Nephron progenitor cell (in vitro differentiated cells): ENCODE data around the gene LGALS4.
"Not testable (repeated sequence)": the region's sequence is repeated elsewhere in the genome, so short reads cannot be mapped to it uniquely, and the experiment has no call there.

Experiments used
- DNase-seq: peaks from one replicate; pipeline ENCODE4 v3.0.0; 2021
- H3K27ac Mint-ChIP-seq: 2 replicates; pipeline ENCODE4 v1.8.0; 2021; ENCODE audit warnings: mild to moderate bottlenecking, moderate library complexity, mixed read lengths
- H3K27me3 Mint-ChIP-seq: 2 replicates; pipeline ENCODE4 v1.8.0; 2021; ENCODE audit warnings: mild to moderate bottlenecking, low read depth, mixed read lengths; ENCODE audit not compliant: poor library complexity
- H3K36me3 Mint-ChIP-seq: 2 replicates; pipeline ENCODE4 v1.8.0; 2021; ENCODE audit warnings: low read depth, mixed read lengths
- H3K4me1 Mint-ChIP-seq: 2 replicates; pipeline ENCODE4 v1.8.0; 2021; ENCODE audit warnings: mixed read lengths
- H3K4me3 Mint-ChIP-seq: 2 replicates; pipeline ENCODE4 v1.8.0; 2021; ENCODE audit warnings: mild to moderate bottlenecking, moderate library complexity, mixed read lengths
- H3K9me3 Mint-ChIP-seq: 2 replicates; pipeline ENCODE4 v1.8.0; 2021; ENCODE audit warnings: mild to moderate bottlenecking, moderate library complexity, mixed read lengths
- TF ChIP-seq, protein P1 (sequence below): fragments of 200-600 bp; sonication (generic); IDR thresholded peaks from 2 replicates; pipeline ENCODE4 v1.5.0; 2021; ENCODE audit warnings: antibody characterized with exemption

LGALS4 gene

DNA sequence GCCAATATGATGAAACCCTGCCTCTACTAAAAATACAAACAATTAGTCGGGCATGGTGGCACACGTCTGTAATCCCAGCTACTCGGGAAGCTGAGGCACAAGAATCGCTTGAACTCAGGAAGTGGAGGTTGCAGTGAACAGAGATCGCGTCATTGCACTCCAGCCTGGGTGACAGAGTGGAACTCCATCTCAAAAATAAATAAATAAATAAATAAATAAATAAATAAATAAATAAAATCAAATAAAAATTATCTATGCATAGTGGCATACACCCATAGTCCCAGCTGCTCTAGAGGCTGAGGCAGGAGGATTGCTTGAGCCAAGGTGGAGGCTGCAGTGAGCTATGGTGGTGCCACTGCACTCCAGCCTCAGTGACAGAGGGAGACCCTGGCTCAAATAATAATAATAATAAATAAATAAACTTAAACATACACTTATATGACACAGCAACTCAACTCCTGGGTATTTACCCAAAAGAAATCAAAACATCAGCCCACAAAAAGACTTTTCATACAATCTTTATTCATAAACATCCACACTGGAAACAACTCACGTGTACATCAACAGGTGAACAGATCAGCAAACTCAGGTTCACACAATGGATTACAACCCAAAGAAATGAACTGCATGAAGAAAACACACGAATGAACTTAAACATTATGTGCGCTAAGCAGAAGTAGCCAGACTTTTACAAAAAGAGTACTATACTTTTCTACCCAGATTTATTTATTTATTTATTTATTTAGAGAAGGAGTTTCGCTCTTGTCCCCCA is 46.3 kb downstream of the LGALS4 start:
- H3K4me3 Mint-ChIP-seq, result no peak overlapping the region
- no peak for DNase-seq
- TF ChIP-seq, protein P1, sequence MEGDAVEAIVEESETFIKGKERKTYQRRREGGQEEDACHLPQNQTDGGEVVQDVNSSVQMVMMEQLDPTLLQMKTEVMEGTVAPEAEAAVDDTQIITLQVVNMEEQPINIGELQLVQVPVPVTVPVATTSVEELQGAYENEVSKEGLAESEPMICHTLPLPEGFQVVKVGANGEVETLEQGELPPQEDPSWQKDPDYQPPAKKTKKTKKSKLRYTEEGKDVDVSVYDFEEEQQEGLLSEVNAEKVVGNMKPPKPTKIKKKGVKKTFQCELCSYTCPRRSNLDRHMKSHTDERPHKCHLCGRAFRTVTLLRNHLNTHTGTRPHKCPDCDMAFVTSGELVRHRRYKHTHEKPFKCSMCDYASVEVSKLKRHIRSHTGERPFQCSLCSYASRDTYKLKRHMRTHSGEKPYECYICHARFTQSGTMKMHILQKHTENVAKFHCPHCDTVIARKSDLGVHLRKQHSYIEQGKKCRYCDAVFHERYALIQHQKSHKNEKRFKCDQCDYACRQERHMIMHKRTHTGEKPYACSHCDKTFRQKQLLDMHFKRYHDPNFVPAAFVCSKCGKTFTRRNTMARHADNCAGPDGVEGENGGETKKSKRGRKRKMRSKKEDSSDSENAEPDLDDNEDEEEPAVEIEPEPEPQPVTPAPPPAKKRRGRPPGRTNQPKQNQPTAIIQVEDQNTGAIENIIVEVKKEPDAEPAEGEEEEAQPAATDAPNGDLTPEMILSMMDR, result no peak
- H3K4me1 Mint-ChIP-seq, result no peaks in the 10 kb centered on the region
- peaks cover 4% of the 10 kb centered on the region for H3K9me3 Mint-ChIP-seq
- H3K36me3 Mint-ChIP-seq, result no peaks in the 10 kb centered on the region
- H3K27me3 Mint-ChIP-seq, result peaks cover 4% of the 10 kb centered on the region
- no peak overlapping the region for H3K27ac Mint-ChIP-seq

DNA sequence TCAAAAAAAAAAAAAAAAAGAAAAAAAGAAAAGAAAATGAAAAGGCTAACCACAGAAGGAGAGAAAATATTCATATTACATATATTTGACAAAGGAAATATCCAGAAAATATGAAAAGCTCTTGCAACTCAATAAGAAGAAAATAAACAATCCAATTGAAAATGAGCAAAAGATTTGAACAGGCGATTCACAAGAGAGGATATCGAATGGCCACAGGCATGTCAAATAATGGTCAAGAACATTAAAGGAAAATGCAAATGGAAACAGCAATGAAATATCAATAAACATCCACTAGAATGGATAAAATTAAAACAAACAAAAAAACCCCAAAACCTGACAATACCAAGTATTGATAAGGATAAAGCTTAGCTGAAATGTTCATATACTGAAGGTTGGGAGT is 47.5 kb downstream of the LGALS4 start:
- H3K9me3 Mint-ChIP-seq, result peaks cover 4% of the 10 kb centered on the region
- H3K27ac Mint-ChIP-seq, result no peak overlapping the region

DNA sequence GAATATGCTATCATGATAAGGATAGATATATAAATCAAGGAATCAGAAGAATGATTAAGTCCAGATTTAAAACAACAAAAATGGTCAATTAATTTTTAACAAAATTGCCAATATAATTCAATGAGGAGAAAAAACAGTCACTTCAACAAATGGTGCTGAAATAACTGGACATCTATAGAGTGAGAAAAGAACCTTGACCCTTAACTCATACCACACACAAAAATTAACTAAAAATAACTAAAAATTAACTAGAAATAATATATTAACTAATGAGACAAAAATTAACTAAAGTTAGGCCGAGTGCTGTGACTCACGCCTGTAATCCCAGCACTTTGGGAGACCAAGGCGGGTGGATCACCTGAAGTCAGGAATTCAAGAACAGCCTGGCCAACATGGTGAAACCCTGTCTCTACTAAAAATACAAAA is 48.9 kb downstream of the LGALS4 start:
- TF ChIP-seq, protein P1, result no peak
- no peaks in the 10 kb centered on the region for H3K4me1 Mint-ChIP-seq
- H3K9me3 Mint-ChIP-seq, result peaks cover 4% of the 10 kb centered on the region
- DNase-seq, result no peak
- no peak overlapping the region for H3K4me3 Mint-ChIP-seq
- no peaks in the 10 kb centered on the region for H3K36me3 Mint-ChIP-seq
- no peak overlapping the region for H3K27ac Mint-ChIP-seq
- H3K27me3 Mint-ChIP-seq, result peaks cover 9% of the 10 kb centered on the region

More for the DNA sequence above, 47.5 kb downstream of the LGALS4 start:
- H3K36me3 Mint-ChIP-seq, result no peaks in the 10 kb centered on the region
- H3K4me1 Mint-ChIP-seq, result no peaks in the 10 kb centered on the region
- no peak overlapping the region for H3K4me3 Mint-ChIP-seq
- TF ChIP-seq, protein P1, result no peak
- peaks cover 4% of the 10 kb centered on the region for H3K27me3 Mint-ChIP-seq
- DNase-seq, result no peak

DNA sequence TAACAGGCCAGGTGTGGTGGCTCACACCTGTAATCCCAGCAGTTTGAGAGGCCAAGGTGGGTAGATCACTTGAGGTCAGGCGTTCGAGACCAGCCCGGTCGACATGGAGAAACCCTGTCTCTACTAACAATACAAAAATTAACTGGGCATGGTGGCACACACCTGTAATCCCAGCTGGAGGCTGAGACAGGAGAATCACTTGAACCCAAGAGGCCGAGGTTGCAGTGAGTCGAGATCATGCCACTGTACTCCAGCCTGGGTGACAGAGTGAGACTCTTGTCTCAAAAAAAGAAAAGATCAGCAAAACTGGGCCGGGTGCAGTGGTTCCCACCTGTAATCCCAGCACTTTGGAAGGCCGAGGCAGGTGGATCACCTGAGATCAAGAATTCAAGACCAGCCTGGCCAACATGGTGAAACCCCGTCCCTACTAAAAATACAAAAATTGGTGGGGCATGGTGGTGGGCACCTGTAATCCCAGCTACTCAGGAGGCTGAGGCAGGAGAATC is 50.8 kb downstream of the LGALS4 start:
- peaks cover 11% of the 10 kb centered on the region for H3K27me3 Mint-ChIP-seq
- not testable (repeated sequence) for H3K27ac Mint-ChIP-seq, DNase-seq, H3K9me3 Mint-ChIP-seq, H3K4me1 Mint-ChIP-seq, H3K36me3 Mint-ChIP-seq, H3K4me3 Mint-ChIP-seq

DNA sequence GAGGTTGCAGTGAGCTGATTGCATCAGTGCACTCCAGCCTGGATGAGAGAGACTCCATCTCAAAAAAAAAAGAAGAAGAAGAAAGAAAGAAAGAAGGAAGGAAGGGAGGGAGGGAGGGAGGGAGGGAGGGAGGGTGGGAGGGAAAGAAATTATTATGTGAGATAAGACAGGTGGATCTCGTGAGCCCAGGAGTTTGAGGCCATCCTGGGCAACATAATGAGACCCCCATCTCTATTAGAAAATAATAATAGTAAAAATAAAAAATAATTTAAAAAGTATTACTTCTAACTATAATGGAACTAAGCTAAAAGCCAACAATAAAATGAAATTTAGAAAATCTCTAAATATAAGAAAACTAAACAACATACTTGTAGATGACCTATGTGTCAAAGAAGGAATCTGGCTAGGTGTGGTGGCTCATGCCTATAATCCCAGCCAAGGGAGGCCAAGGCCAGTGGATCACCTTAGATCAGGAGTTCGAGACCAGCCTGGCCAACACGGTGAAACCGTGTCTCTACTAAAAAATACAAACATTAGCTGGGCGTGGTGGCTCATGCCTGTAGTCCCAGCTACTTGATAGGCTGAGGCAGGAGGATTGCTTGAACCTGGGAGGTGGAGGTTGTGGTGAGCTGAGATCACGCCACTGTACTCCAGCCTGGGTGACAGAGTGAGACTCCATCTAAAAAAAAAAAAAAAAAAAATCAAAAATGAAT is 51.8 kb downstream of the LGALS4 start:
- H3K27ac Mint-ChIP-seq, H3K36me3 Mint-ChIP-seq, H3K4me3 Mint-ChIP-seq, H3K9me3 Mint-ChIP-seq, DNase-seq, H3K4me1 Mint-ChIP-seq: not testable (repeated sequence)
- H3K27me3 Mint-ChIP-seq, result peaks cover 11% of the 10 kb centered on the region

DNA sequence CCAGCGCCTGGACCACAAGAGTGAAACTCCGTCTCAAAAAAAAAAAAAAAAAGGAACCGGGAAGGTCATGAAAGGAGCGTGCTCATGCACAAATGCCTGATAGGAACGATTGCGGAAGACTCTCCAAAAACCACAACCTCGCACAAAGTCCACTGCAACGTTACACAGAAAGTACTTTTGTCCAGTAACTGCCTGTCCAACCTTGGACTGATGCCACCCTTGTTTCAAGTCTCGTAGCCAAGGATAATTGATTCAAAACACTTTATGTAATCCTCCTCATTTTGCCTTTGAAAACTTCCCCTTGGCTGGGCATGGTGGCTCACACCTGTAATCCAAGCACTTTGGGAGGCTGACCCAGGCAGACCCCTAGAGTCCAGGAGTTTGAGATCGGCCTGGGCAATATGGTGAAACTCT is 53.1 kb downstream of the LGALS4 start:
- Mint-ChIP-seq H3K4me3 (no peak overlapping the region), H3K36me3 (no peaks in the 10 kb centered on the region), H3K4me1 (no peaks in the 10 kb centered on the region), H3K9me3 (no peaks in the 10 kb centered on the region), H3K27ac (no peak overlapping the region), H3K27me3 (peaks cover 7% of the 10 kb centered on the region)
- no peak for DNase-seq
- TF ChIP-seq, protein P1, result no peak

DNA sequence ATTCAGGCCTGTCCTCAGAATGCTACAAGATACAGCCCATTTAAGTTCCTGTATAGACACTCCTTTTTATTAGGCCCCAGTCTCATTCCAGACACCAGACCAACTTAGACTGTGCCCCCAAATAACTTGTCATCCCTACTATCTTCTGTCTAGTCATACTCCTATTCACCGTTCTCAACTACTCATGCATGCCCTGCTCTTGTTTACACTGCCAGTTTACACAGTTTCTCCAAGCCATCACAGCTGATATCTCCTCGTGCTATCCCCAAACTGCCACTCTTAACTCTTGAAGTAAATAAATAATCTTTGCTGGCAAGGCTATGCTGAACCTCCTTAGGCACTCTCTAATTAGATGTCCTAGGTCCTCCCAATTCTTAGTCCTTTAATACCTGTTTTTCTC is 58.5 kb downstream of the LGALS4 start:
- H3K9me3 Mint-ChIP-seq, H3K4me1 Mint-ChIP-seq, H3K4me3 Mint-ChIP-seq, H3K27ac Mint-ChIP-seq, H3K36me3 Mint-ChIP-seq, DNase-seq: not testable (repeated sequence)
- peaks cover 16% of the 10 kb centered on the region for H3K27me3 Mint-ChIP-seq

DNA sequence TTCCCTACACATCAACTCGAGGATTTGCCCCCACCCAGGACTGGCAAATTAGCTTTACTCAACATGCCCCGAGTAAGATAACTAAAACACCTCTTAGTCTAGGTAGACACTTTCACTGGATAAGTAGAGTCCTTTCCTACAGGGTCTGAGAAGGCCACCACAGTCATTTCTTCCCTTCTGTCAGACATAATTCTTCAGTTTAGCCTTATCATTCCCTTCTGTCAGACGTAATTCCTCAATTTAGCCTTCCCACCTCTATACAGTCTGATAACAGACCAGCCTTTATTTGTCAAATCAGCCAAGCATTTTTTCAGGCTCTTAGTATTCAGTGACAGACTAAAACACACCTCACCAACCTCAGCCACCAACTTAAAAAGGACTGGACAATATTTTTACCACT is 59.0 kb downstream of the LGALS4 start:
- peaks cover 16% of the 10 kb centered on the region for H3K27me3 Mint-ChIP-seq
- H3K9me3 Mint-ChIP-seq, H3K4me1 Mint-ChIP-seq, H3K27ac Mint-ChIP-seq, H3K4me3 Mint-ChIP-seq, H3K36me3 Mint-ChIP-seq, DNase-seq: not testable (repeated sequence)
